PC-9 (cell line): ENCODE measurements around the gene BTAF1. TPM values are rescaled to one million over a fixed set of nuclear protein-coding genes. Genes with fewer than 3 reads are reported as not detected.

Experiments
- BruUV-seq: library from RNA; stranded (reverse); fragments of 400-500 nt; replicated peaks from 2 replicates; lab custom pipeline; 2021; lab: Mats Ljungman, UMichigan
- CTCF ChIA-PET: fragments of 300-600 bp; sonication (Branson Sonifier 250); formaldehyde crosslinking; loops from one replicate; lab custom pipeline; 2022; ENCODE audit warnings: antibody characterized with exemption; lab: Charles Lee
- POLR2A ChIA-PET: fragments of 300-600 bp; sonication (Branson Sonifier 250); formaldehyde crosslinking; loops from one replicate; lab custom pipeline; 2022; ENCODE audit warnings: antibody characterized with exemption; ENCODE audit not compliant: unreplicated experiment; lab: Charles Lee
- DNase-seq, 2 experiments: peaks; one replicate each; pipeline versions ENCODE4 v3.0.0 to v3.0.0-alpha.2; 2015 to 2022; ENCODE audit warnings: mixed read lengths in 1 of 2
- H2AFZ ChIP-seq: fragments of 200-600 bp; sonication (generic); 2 replicates; pipeline ENCODE4 v1.8.1; 2017; ENCODE audit warnings: antibody characterized with exemption
- H3F3A ChIP-seq: fragments of 200-600 bp; sonication (generic); 2 replicates; pipeline ENCODE4 v1.8.1; 2017; ENCODE audit warnings: antibody characterized with exemption, mild to moderate bottlenecking, low read depth; ENCODE audit not compliant: insufficient read depth
- H3K27ac ChIP-seq: fragments of 200-600 bp; sonication (generic); 2 replicates; pipeline ENCODE4 v1.6.1; 2016; ENCODE audit warnings: mixed run types
- H3K27me3 ChIP-seq: fragments of 200-600 bp; sonication (generic); 2 replicates; pipeline ENCODE4 v1.6.1; 2016; ENCODE audit warnings: low read depth, mixed run types; ENCODE audit not compliant: insufficient read depth
- H3K36me3 ChIP-seq: fragments of 200-600 bp; sonication (generic); 2 replicates; pipeline ENCODE4 v1.6.1; 2016; ENCODE audit warnings: low read depth, mixed run types
- H3K4me1 ChIP-seq: fragments of 200-600 bp; sonication (generic); replicated peaks from 2 replicates; pipeline ENCODE4 v1.6.1; 2016; ENCODE audit warnings: mixed run types; ENCODE audit not compliant: insufficient read depth
- H3K4me2 ChIP-seq: fragments of 200-600 bp; sonication (generic); 2 replicates; pipeline ENCODE4 v1.6.1; 2017; ENCODE audit warnings: mixed run types
- H3K4me3 ChIP-seq: fragments of 200-600 bp; sonication (generic); 2 replicates; pipeline ENCODE4 v1.6.1; 2016; ENCODE audit warnings: mixed run types
- H3K79me2 ChIP-seq: fragments of 200-600 bp; sonication (generic); 2 replicates; pipeline ENCODE4 v1.6.1; 2017; ENCODE audit warnings: low read depth, mixed run types
- H3K9me2 ChIP-seq: fragments of 200-600 bp; sonication (generic); 2 replicates; pipeline ENCODE4 v1.8.1; 2017; ENCODE audit warnings: mild to moderate bottlenecking; ENCODE audit not compliant: insufficient read depth
- H3K9me3 ChIP-seq: fragments of 200-600 bp; sonication (generic); 2 replicates; pipeline ENCODE4 v1.8.1; 2016; ENCODE audit warnings: low read depth; ENCODE audit not compliant: insufficient read depth
- H4K20me1 ChIP-seq: fragments of 200-600 bp; sonication (generic); 2 replicates; pipeline ENCODE4 v1.8.1; 2017; ENCODE audit not compliant: insufficient read depth
- CTCF ChIP-seq: fragments of 200-600 bp; sonication (generic); conservative IDR thresholded peaks from 2 replicates; pipeline ENCODE4 v1.6.1; 2017; ENCODE audit warnings: mixed run types, antibody characterized with exemption, mild to moderate bottlenecking, moderate library complexity
- EZH2 ChIP-seq: fragments of 200-600 bp; sonication (generic); IDR thresholded peaks from 2 replicates; pipeline ENCODE4 v1.8.0; 2017; ENCODE audit warnings: antibody characterized with exemption, low read depth
- intact Hi-C: fragments of 100-400 bp; cut with micrococcal nuclease; formaldehyde crosslinking; loops from one replicate; pipeline ENCODE4 v1.10.0; 2022; ENCODE audit not compliant: unreplicated experiment
- total RNA-seq: library from RNA; stranded (reverse); gene quantifications from 2 replicates; pipeline ENCODE4 v1.2.3, GENCODE V29; 2021

Gene BTAF1
- total RNA-seq, 1 experiment from 2014 or later: 19.0 TPM

- Histone ChIP-seq H2AFZ (no peak overlapping the region), H3K4me2 (no peak overlapping the region), H3K79me2 (peaks cover 73% of the 10 kb centered on the region), H3K9me2 (no peaks in the 10 kb centered on the region), H3F3A (peaks cover 15% of the 10 kb centered on the region), H4K20me1 (no peaks in the 10 kb centered on the region; the same call in 1 of the 2 replicates), H3K9me3 (no peaks in the 10 kb centered on the region), H3K36me3 (no peaks in the 10 kb centered on the region; the same call in 1 of the 2 replicates), H3K4me1 (peaks cover 21% of the 10 kb centered on the region), H3K27me3 (no peaks in the 10 kb centered on the region), H3K4me3 (no peak overlapping the region), H3K27ac (no peak overlapping the region)
- no peak for DNase-seq
- intact Hi-C loops: no loop called here
- ChIA-PET CTCF (no interaction called here), POLR2A (interaction anchor here (0.5 kb wide), 1 partner anchor 173 kb away, joined by 3 read pairs; no protein-coding TSS in a partner anchor)
- no TSS peak for BruUV-seq
- TF ChIP-seq CTCF (no peak), EZH2 (no peak)
Observed at GRCh38 chr10:91931526-91932190, 8.1 kb downstream of the BTAF1 start.

- Histone ChIP-seq H3K36me3 (peaks cover 5% of the 10 kb centered on the region; the same call in 1 of the 2 replicates), H3K4me2 (no peak overlapping the region), H3K4me3 (no peak overlapping the region), H3K27ac (no peak overlapping the region), H3K9me2 (no peaks in the 10 kb centered on the region), H3K4me1 (peaks cover 21% of the 10 kb centered on the region), H3F3A (peaks cover 15% of the 10 kb centered on the region), H2AFZ (no peak overlapping the region), H3K9me3 (no peaks in the 10 kb centered on the region), H3K79me2 (peaks cover 72% of the 10 kb centered on the region), H3K27me3 (no peaks in the 10 kb centered on the region), H4K20me1 (no peaks in the 10 kb centered on the region; the same call in 1 of the 2 replicates)
- no TSS peak for BruUV-seq
- no peak for TF ChIP-seq EZH2
- no peak for DNase-seq
- ChIA-PET CTCF (no interaction called here), POLR2A (no interaction called here)
- intact Hi-C loops: no loop called here
Observed at GRCh38 chr10:91932737-91933136, 9.2 kb downstream of the BTAF1 start.

GRCh38 chr10:91935886-91936285 lies 12.3 kb downstream of the BTAF1 start:
- peak in 1 of 2 experiments; percentile 82 for DNase-seq
- peak overlapping the region; percentile 40; the same call in 1 of the 2 replicates for H3K27ac ChIP-seq
- no TSS peak for BruUV-seq

More at GRCh38 chr10:91935886-91936285, 12.3 kb downstream of the BTAF1 start:
- H3F3A ChIP-seq: peaks cover 15% of the 10 kb centered on the region
- H2AFZ ChIP-seq: no peak overlapping the region
- no peaks in the 10 kb centered on the region for H3K9me2 ChIP-seq
- ChIA-PET CTCF (interaction anchor here (0.6 to 0.7 kb wide), 3 partner anchors 9 to 137 kb away, joined by 3 to 5 read pairs (median 5); no protein-coding TSS in a partner anchor), POLR2A (interaction anchor here (0.7 kb wide), 1 partner anchor 15 kb away, joined by 3 read pairs; no protein-coding TSS in a partner anchor)
- peaks cover 7% of the 10 kb centered on the region; the same call in 1 of the 2 replicates for H3K36me3 ChIP-seq
- H3K9me3 ChIP-seq: no peaks in the 10 kb centered on the region
- H3K4me1 ChIP-seq: peaks cover 21% of the 10 kb centered on the region
- no peaks in the 10 kb centered on the region for H4K20me1 ChIP-seq
- H3K4me3 ChIP-seq: no peak overlapping the region
- no peaks in the 10 kb centered on the region for H3K27me3 ChIP-seq
- intact Hi-C loops: no loop called here
- H3K4me2 ChIP-seq: peak overlapping the region; percentile 39; the same call in 1 of the 2 replicates
- H3K79me2 ChIP-seq: peaks cover 70% of the 10 kb centered on the region
- TF ChIP-seq CTCF (no peak), EZH2 (no peak)
